GM18505 (cell line): Measurements from ENCODE around the gene RAB36.

Experiments used
- ATAC-seq: cut with Tn5 transposase; IDR thresholded peaks from one replicate; pipeline ENCODE4 v1.9.1; 2021; ENCODE audit not compliant: unreplicated experiment
- POLR2A ChIP-seq: IDR thresholded peaks from 4 replicates; pipeline ENCODE4 v1.6.1; 2011; ENCODE audit warnings: borderline replicate concordance; ENCODE audit not compliant: insufficient read depth, insufficient read length; ENCODE audit errors: extremely low read depth

Gene RAB36

GRCh38 chr22:23161574-23161973, 16.3 kb downstream of the RAB36 start:
- no peak for ATAC-seq

GRCh38 chr22:23163665-23164064, 18.4 kb downstream of the RAB36 start:
- no peak for ATAC-seq
- TF ChIP-seq POLR2A: no peak

More at GRCh38 chr22:23161574-23161973, 16.3 kb downstream of the RAB36 start:
- no peak for TF ChIP-seq POLR2A

DNA sequence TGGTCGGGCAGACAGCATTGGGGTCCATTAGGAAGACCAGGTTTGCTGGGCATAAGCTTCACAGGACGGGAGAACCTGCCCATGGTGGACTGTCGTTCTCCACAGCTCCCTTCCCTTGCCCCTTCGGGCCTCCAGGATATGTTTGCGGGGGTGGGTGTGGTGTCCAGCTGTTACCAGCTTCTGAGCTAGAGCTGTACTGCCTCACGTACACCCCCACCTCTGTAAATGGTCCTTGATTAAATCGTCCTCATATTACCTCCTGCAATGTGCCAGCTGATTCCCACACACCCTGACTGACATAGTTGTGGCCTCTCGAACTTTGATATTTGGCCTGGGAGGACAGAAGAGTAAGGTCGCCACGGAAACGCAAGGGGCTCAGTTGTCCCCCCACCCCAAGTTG, 18.8 kb downstream of the RAB36 start:
- no peak for TF ChIP-seq POLR2A
- ATAC-seq: no peak

- ATAC-seq: no peak
- TF ChIP-seq POLR2A: no peak
Observed at GRCh38 chr22:23166042-23166831, 21.0 kb downstream of the RAB36 start.

GRCh38 chr22:23166841-23167616, 21.8 kb downstream of the RAB36 start:
- no peak for TF ChIP-seq POLR2A
- no peak for ATAC-seq

- no peak for TF ChIP-seq POLR2A
- ATAC-seq: no peak
Observed at GRCh38 chr22:23168391-23169042, 23.2 kb downstream of the RAB36 start.

DNA sequence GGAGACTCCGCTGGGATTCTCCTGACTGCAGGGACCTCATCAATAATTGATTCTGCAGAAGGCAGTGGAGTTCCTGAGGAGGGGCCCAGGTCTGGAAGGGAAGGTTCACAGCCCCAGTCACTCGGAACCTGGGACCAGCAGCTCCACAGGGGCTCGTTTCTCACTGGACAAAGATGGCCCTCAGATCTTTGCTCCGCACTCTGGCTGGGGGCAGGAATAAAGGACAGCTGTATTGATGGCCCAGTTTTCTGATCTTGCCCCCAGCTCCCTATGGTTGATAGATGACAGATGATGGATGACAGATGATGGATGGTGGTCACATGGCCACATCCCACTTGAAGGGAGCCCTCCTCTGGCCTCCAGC, 23.7 kb downstream of the RAB36 start:
- ATAC-seq: no peak
- no peak for TF ChIP-seq POLR2A

- ATAC-seq: no peak
- TF ChIP-seq POLR2A: no peak
Observed at GRCh38 chr22:23175817-23176644, 30.8 kb downstream of the RAB36 start.

DNA sequence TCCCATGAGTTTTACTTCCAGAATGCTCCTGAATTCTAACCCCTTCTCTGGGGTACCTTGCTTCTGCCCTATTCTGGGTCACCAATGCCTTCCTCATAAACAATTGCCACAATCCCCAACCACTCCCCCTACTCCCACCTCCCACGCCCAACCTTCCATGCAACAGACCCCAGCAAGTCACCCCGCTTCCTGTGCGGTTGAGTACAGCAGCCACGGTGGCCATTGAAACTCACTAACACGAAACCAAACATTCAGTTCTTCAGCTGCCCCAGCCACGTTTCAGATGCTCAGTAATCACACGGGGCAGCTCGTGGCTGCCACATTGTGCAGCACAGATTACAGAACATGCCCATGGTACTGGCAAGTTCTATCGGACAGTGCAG, 31.4 kb downstream of the RAB36 start:
- ATAC-seq: no peak
- TF ChIP-seq POLR2A: no peak

GRCh38 chr22:23177197-23177596, 31.9 kb downstream of the RAB36 start:
- no peak for ATAC-seq
- no peak for TF ChIP-seq POLR2A

GRCh38 chr22:23178512-23179254, 33.4 kb downstream of the RAB36 start:
- no peak for ATAC-seq
- TF ChIP-seq POLR2A: no peak
